H1 (cell line): ENCODE measurements around the gene DEDD2. TPM values are rescaled to one million over a fixed set of nuclear protein-coding genes. Genes with fewer than 3 reads are reported as not detected.

Experiments used
- CTCF ChIA-PET: fragments of 300-600 bp; sonication (Branson Sonifier 250); formaldehyde crosslinking; loops from one replicate; lab custom pipeline; 2021; ENCODE audit not compliant: partially characterized antibody; lab: Charles Lee
- POLR2A ChIA-PET: fragments of 300-600 bp; sonication (Branson Sonifier 250); formaldehyde crosslinking; loops from one replicate; lab custom pipeline; 2021; ENCODE audit warnings: inconsistent platforms; ENCODE audit not compliant: partially characterized antibody; lab: Charles Lee
- DNase-seq, 2 experiments: peaks; one replicate each; pipeline versions ENCODE4 v3.0.0 to v3.0.0-alpha.2; 2010 to 2022; ENCODE audit warnings: low spot score in 2 of 2, low read depth in 1 of 2, mixed read lengths in 1 of 2
- FAIRE-seq: peaks from 2 replicates; lab custom pipeline; 2011; peaks lifted over from hg19 to GRCh38; lab: Jason Lieb, UNC
- H2AFZ ChIP-seq: 2 replicates; pipeline ENCODE4 v1.8.1; 2012; ENCODE audit warnings: low read length, inconsistent platforms
- H2AK5ac ChIP-seq: 2 replicates; pipeline ENCODE4 v1.6.1; 2013; ENCODE audit warnings: low read depth, low read length
- H2BK120ac ChIP-seq: replicated peaks from 2 replicates; pipeline ENCODE3; 2013; ENCODE audit warnings: low read depth, low read length, inconsistent platforms
- H2BK12ac ChIP-seq: 2 replicates; pipeline ENCODE4 v1.6.1; 2013; ENCODE audit warnings: low read depth, low read length
- H2BK15ac ChIP-seq: 2 replicates; pipeline ENCODE4 v1.6.1; 2013; ENCODE audit warnings: low read length
- H2BK20ac ChIP-seq: 2 replicates; pipeline ENCODE4 v1.6.1; 2013; ENCODE audit warnings: low read length
- H2BK5ac ChIP-seq: 2 replicates; pipeline ENCODE4 v1.6.1; 2013; ENCODE audit warnings: low read depth, low read length
- H3K14ac ChIP-seq: 2 replicates; pipeline ENCODE4 v1.6.1; 2013; ENCODE audit warnings: inconsistent platforms; ENCODE audit not compliant: insufficient read length
- H3K18ac ChIP-seq: 2 replicates; pipeline ENCODE4 v1.6.1; 2013; ENCODE audit warnings: low read length; ENCODE audit errors: extremely low read depth
- H3K23ac ChIP-seq: 2 replicates; pipeline ENCODE4 v1.6.1; 2013; ENCODE audit warnings: inconsistent platforms; ENCODE audit not compliant: insufficient read length
- H3K23me2 ChIP-seq: 2 replicates; pipeline ENCODE4 v1.6.1; 2013; ENCODE audit warnings: low read depth, low read length
- H3K27ac ChIP-seq: 2 replicates; pipeline ENCODE4 v1.6.1; 2011; ENCODE audit warnings: low read depth, low read length, inconsistent platforms
- H3K27me3 ChIP-seq, 4 experiments: replicated peaks in 1 of 4; 1 replicate in 1 of 4; 2 replicates in 3 of 4; pipeline versions ENCODE4 v1.6.1 to v1.8.1; 2011 to 2013; ENCODE audit warnings: low read length in 3 of 4, mild to moderate bottlenecking in 3 of 4, inconsistent platforms in 2 of 4, mixed read lengths in 2 of 4, moderate library complexity in 1 of 4; ENCODE audit not compliant: control insufficient read depth in 3 of 4, insufficient read depth in 3 of 4; ENCODE audit errors: extremely low read depth in 1 of 4
- H3K36me3 ChIP-seq, 4 experiments: 2 replicates each; pipeline versions ENCODE4 v1.6.1 to v1.8.1; 2011 to 2013; ENCODE audit warnings: mild to moderate bottlenecking in 4 of 4, low read length in 3 of 4, moderate library complexity in 2 of 4, control low read depth in 1 of 4, inconsistent platforms in 1 of 4; ENCODE audit not compliant: insufficient read depth in 4 of 4, control insufficient read depth in 2 of 4
- H3K4ac ChIP-seq: replicated peaks from 2 replicates; pipeline ENCODE3; 2013; ENCODE audit warnings: low read length, low read depth, mixed read lengths, inconsistent platforms; ENCODE audit not compliant: insufficient read length
- H3K4me1 ChIP-seq, 4 experiments: replicated peaks in 1 of 4; 1 replicate in 1 of 4; 2 replicates in 3 of 4; pipeline versions ENCODE4 v1.6.1 to v1.8.1; 2011 to 2013; ENCODE audit warnings: low read length in 3 of 4, inconsistent platforms in 2 of 4, mixed read lengths in 1 of 4; ENCODE audit not compliant: insufficient read depth in 4 of 4, control insufficient read depth in 3 of 4
- H3K4me2 ChIP-seq, 2 experiments: 2 replicates each; pipeline versions ENCODE4 v1.6.1 to v1.8.1; 2011 to 2013; ENCODE audit warnings: low read depth in 2 of 2, low read length in 2 of 2, control low read depth in 1 of 2, inconsistent platforms in 1 of 2, mild to moderate bottlenecking in 1 of 2; ENCODE audit not compliant: insufficient read depth in 1 of 2
- H3K4me3 ChIP-seq, 4 experiments: fragments of 200-600, 300-600 bp in 1 of 4; sonication (generic), shearing (Covaris generic), sonication (Bioruptor Twin) in 1 of 4; 2 replicates each; pipeline versions ENCODE4 v1.5.1 to v1.8.1; 2011 to 2016; ENCODE audit warnings: low read length in 4 of 4, low read depth in 3 of 4, control low read depth in 2 of 4, inconsistent platforms in 2 of 4, mild to moderate bottlenecking in 2 of 4, mixed read lengths in 1 of 4, moderate library complexity in 1 of 4; ENCODE audit not compliant: insufficient read depth in 2 of 4; ENCODE audit errors: extremely low read depth in 1 of 4
- H3K56ac ChIP-seq: replicated peaks from 2 replicates; pipeline ENCODE3; 2013; ENCODE audit warnings: low read depth, mild to moderate bottlenecking, mixed read lengths, low read length, inconsistent platforms; ENCODE audit not compliant: insufficient read length
- H3K79me1 ChIP-seq: 2 replicates; pipeline ENCODE4 v1.6.1; 2013; ENCODE audit warnings: low read depth, low read length, control low read depth
- H3K79me2 ChIP-seq, 2 experiments: 2 replicates each; pipeline versions ENCODE4 v1.6.1 to v1.8.1; 2012 to 2013; ENCODE audit warnings: low read length in 2 of 2, mild to moderate bottlenecking in 2 of 2, inconsistent platforms in 1 of 2; ENCODE audit not compliant: insufficient read depth in 2 of 2, control insufficient read depth in 1 of 2
- H3K9ac ChIP-seq, 4 experiments: replicated peaks in 1 of 4; 1 replicate in 1 of 4; 2 replicates in 3 of 4; pipeline versions ENCODE4 v1.6.1 to v1.8.1; 2011 to 2013; ENCODE audit warnings: low read depth in 3 of 4, low read length in 3 of 4, control low read depth in 2 of 4, mild to moderate bottlenecking in 2 of 4, moderate library complexity in 2 of 4, inconsistent platforms in 1 of 4; ENCODE audit errors: extremely low read depth in 1 of 4
- H3K9me3 ChIP-seq, 2 experiments: 2 replicates each; pipeline versions ENCODE4 v1.6.1 to v1.8.1; 2012 to 2013; ENCODE audit warnings: mild to moderate bottlenecking in 2 of 2, moderate library complexity in 2 of 2, control low read depth in 1 of 2, inconsistent platforms in 1 of 2, low read depth in 1 of 2, low read length in 1 of 2, mixed read lengths in 1 of 2; ENCODE audit not compliant: insufficient read depth in 2 of 2
- H4K20me1 ChIP-seq, 2 experiments: replicated peaks in 1 of 2; 2 replicates each; pipeline versions ENCODE3 to v1.8.1; 2011 to 2013; ENCODE audit warnings: inconsistent platforms in 2 of 2, low read length in 2 of 2, mild to moderate bottlenecking in 1 of 2; ENCODE audit not compliant: insufficient read depth in 2 of 2, control insufficient read depth in 1 of 2
- H4K5ac ChIP-seq: 2 replicates; pipeline ENCODE4 v1.6.1; 2013; ENCODE audit warnings: low read length, low read depth, mixed read lengths, inconsistent platforms; ENCODE audit not compliant: insufficient read length
- H4K8ac ChIP-seq: 2 replicates; pipeline ENCODE4 v1.8.0; 2013; ENCODE audit warnings: mild to moderate bottlenecking, moderate library complexity, low read length, inconsistent platforms; ENCODE audit not compliant: insufficient read depth; ENCODE audit errors: extremely low read depth
- H4K91ac ChIP-seq: replicated peaks from 2 replicates; pipeline ENCODE3; 2013; ENCODE audit warnings: low read length, mixed read lengths, inconsistent platforms; ENCODE audit not compliant: insufficient read length
- MAX ChIP-seq: IDR thresholded peaks from 2 replicates; pipeline ENCODE4 v1.6.1; 2012; ENCODE audit warnings: inconsistent platforms
- POU5F1 ChIP-seq: IDR thresholded peaks from 2 replicates; pipeline ENCODE4 v1.6.1; 2011; ENCODE audit warnings: low read depth, mild to moderate bottlenecking, low read length, moderate library complexity
- WGBS, 2 experiments: shearing (Covaris generic) in 1 of 2; methylation state at CpG; one replicate each; pipeline versions ENCODE4 v1.1.6 to v1.1.7; 2013 to 2015; ENCODE audit warnings: low lambda C conversion rate in 2 of 2, mixed read lengths in 2 of 2, inconsistent platforms in 1 of 2, low coverage in 1 of 2, missing lambda C conversion rate in 1 of 2; ENCODE audit not compliant: insufficient replicate concordance in 2 of 2, insufficient coverage in 1 of 2, insufficient read length in 1 of 2; ENCODE audit errors: extremely low coverage in 1 of 2, missing lambda C conversion rate in 1 of 2; 5-methylcytosine and 5-hydroxymethylcytosine counted together
- polyA plus RNA-seq, 7 experiments: library from polyadenylated mRNA; depleted of rRNA in 3 of 7; stranded (reverse) in 5 of 7; unstranded in 2 of 7; fragments of >200 nt in 5 of 7; fragments of 200-250 nt in 2 of 7; gene quantifications; 1 replicate in 5 of 7; 2 replicates in 1 of 7; 4 replicates in 1 of 7; pipeline versions ENCODE4 v1.2.1 to v1.2.3, GENCODE V29; 2011 to 2013; ENCODE audit warnings: missing spikeins in 2 of 7, mixed read lengths in 2 of 7
- total RNA-seq: library from RNA; stranded (reverse); fragmentation: NEBNext Ultra II Directional; extraction: Animal tissue kit (Norgen Biotek cat#: 25700); gene quantifications from 2 replicates; pipeline ENCODE4 v1.2.1, GENCODE V29; 2021

The DEDD2 gene
- total and polyA plus RNA-seq, 2 of the 8 experiments (the other 6 are each of a cell fraction or from before 2014, with no cell fraction given) = 37.8 to 65.0 TPM

- Histone ChIP-seq H2BK20ac (peak overlapping the region; percentile 80; the same call in 1 of the 2 replicates), H4K5ac (peak overlapping the region; percentile 81), H3K23ac (no peak overlapping the region), H3K36me3 (peaks cover 0 to 20% (median 4%) of the 10 kb centered on the region in 4 experiments; a peak in 4 of 8 replicates), H4K20me1 (peaks cover 6 to 18% of the 10 kb centered on the region in 2 experiments), H4K91ac (peak overlapping the region; percentile 98), H3K27me3 (peaks cover 0 to 3% (median 1%) of the 10 kb centered on the region in 4 experiments; a peak in 1 of 7 replicates), H3K23me2 (peaks cover 13% of the 10 kb centered on the region; the same call in 1 of the 2 replicates), H2AFZ (no peak overlapping the region), H2BK12ac (peak overlapping the region; percentile 80; the same call in 1 of the 2 replicates), H3K14ac (no peak overlapping the region), H2BK15ac (peak overlapping the region; percentile 100), H3K79me2 (peaks cover 4 to 33% of the 10 kb centered on the region in 2 experiments; a peak in 3 of 4 replicates), H3K4me2 (peak overlapping the region; percentile 77 to 87), H3K79me1 (peaks cover 15% of the 10 kb centered on the region), H2BK120ac (peak overlapping the region; percentile 57), H2BK5ac (peak overlapping the region; percentile 97), H3K27ac (peak overlapping the region; percentile 81), H3K56ac (peak overlapping the region; percentile 85), H3K9me3 (no peaks in the 10 kb centered on the region), H4K8ac (peak overlapping the region; percentile 91), H3K18ac (peak overlapping the region; percentile 97), H2AK5ac (no peak overlapping the region; the same call in 1 of the 2 replicates), H3K4me1 (peaks cover 11 to 29% (median 22%) of the 10 kb centered on the region in 4 experiments), H3K9ac (peak overlapping the region in 3 of 4 experiments; percentile 61 to 73 (median 64); a peak in 5 of 7 replicates), H3K4me3 (peak overlapping the region; percentile 61 to 99 (median 75)), H3K4ac (peak overlapping the region; percentile 98)
- FAIRE-seq (no peak), DNase-seq (no peak)
- POLR2A ChIA-PET = interaction anchor here (1.0 to 4.4 kb wide), 7 partner anchors 9 to 42 kb away, joined by 3 to 15 read pairs (median 8); no protein-coding TSS in a partner anchor
- CTCF ChIA-PET = interaction anchor here (0.7 to 11.8 kb wide), 5 partner anchors 17 to 40 kb away, joined by 4 to 260 read pairs (median 7); no protein-coding TSS in a partner anchor
- 35% methylated on average over 18 of the region's 27 CpGs; no CpG with 5 or more reads in 1 of the 2 experiments for WGBS, 2 experiments
- TF ChIP-seq POU5F1 (no peak), MAX (peak; percentile 52; the same call in 1 of the 2 replicates)
Observed at GRCh38 chr19:42252365-42253244, 35.1 kb upstream of the DEDD2 start.
